ENCODE results near the gene DLG2. TPM values are rescaled to one million over a fixed set of nuclear protein-coding genes. Genes with fewer than 3 reads are reported as not detected.

DLG2 gene
- total RNA-seq, 4 donors from 2014 or later, result 11.0 to 34.2 (median 19.8) TPM

GRCh38 chr11:83990160-83990733 is 1636.9 kb downstream of the DLG2 start:
- Histone ChIP-seq H3K4me1 (peaks cover 0 to 22% (median 0%) of the 10 kb centered on the region in 3 donors), H3K27me3 (no peaks in the 10 kb centered on the region), H3K9me3 (no peaks in the 10 kb centered on the region), H3K36me3 (no peaks in the 10 kb centered on the region), H3K27ac (peak overlapping the region; percentile 6 to 62 (median 28)), H3K4me3 (no peak overlapping the region)
- no peak for TF ChIP-seq POLR2A (IDR thresholded peaks at IDR 0.05)
- TF ChIP-seq, protein P1, sequence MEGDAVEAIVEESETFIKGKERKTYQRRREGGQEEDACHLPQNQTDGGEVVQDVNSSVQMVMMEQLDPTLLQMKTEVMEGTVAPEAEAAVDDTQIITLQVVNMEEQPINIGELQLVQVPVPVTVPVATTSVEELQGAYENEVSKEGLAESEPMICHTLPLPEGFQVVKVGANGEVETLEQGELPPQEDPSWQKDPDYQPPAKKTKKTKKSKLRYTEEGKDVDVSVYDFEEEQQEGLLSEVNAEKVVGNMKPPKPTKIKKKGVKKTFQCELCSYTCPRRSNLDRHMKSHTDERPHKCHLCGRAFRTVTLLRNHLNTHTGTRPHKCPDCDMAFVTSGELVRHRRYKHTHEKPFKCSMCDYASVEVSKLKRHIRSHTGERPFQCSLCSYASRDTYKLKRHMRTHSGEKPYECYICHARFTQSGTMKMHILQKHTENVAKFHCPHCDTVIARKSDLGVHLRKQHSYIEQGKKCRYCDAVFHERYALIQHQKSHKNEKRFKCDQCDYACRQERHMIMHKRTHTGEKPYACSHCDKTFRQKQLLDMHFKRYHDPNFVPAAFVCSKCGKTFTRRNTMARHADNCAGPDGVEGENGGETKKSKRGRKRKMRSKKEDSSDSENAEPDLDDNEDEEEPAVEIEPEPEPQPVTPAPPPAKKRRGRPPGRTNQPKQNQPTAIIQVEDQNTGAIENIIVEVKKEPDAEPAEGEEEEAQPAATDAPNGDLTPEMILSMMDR (IDR thresholded peaks at IDR 0.05), result no peak
- TF ChIP-seq POLR2AphosphoS5 (IDR thresholded peaks at IDR 0.05), result no peak
- TF ChIP-seq EP300 (IDR thresholded peaks at IDR 0.05), result no peak
- ATAC-seq, result peak; percentile 60
- WGBS, 2 donors (ENCODE audit: low coverage in 1 of 2), result 9 to 25% methylated on average over 4 to 7 of the region's 7 CpGs

- Histone ChIP-seq H3K27ac (no peak overlapping the region), H3K4me1 (no peaks in the 10 kb centered on the region), H3K9me3 (no peaks in the 10 kb centered on the region), H3K36me3 (no peaks in the 10 kb centered on the region), H3K4me3 (no peak overlapping the region), H3K27me3 (no peaks in the 10 kb centered on the region)
- TF ChIP-seq, protein P1 (IDR thresholded peaks at IDR 0.05), result no peak
- TF ChIP-seq POLR2A (IDR thresholded peaks at IDR 0.05), result no peak
- no peak for TF ChIP-seq POLR2AphosphoS5 (IDR thresholded peaks at IDR 0.05)
- TF ChIP-seq EP300 (IDR thresholded peaks at IDR 0.05), result no peak
- ATAC-seq, result no peak
- 89 to 90% methylated on average over 4 of the region's 4 CpGs for WGBS, 2 donors (ENCODE audit: low coverage in 1 of 2)
These were observed 1644.3 kb downstream of the DLG2 start for GRCh38 chr11:83982825-83983224.

DNA sequence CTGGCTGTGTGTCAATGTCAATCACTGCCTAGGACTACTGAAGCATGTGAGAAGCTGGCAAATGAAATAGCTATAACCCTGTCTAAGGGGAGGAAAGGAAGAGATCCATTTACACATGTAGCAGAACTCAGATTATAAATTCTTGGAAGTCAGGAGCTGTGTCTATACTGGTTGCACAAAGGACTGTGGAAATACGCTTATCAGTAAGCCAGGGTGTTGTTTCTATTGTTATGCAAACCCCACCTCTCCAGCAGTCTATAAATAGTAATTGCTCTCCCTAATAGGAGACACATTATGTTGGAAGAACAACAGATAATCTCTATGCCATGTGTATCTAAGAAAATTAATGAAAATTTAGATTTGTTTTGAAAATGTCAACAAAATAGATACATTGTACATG is 1647.6 kb downstream of the DLG2 start:
- Histone ChIP-seq H3K36me3 (no peaks in the 10 kb centered on the region), H3K4me3 (no peak overlapping the region), H3K9me3 (no peaks in the 10 kb centered on the region), H3K27me3 (no peaks in the 10 kb centered on the region), H3K27ac (no peak overlapping the region), H3K4me1 (peaks cover 0 to 11% (median 0%) of the 10 kb centered on the region in 3 donors)
- TF ChIP-seq EP300 (IDR thresholded peaks at IDR 0.05), result no peak
- TF ChIP-seq POLR2A (IDR thresholded peaks at IDR 0.05), result no peak
- TF ChIP-seq, protein P1 (IDR thresholded peaks at IDR 0.05), result no peak
- no peak for TF ChIP-seq POLR2AphosphoS5 (IDR thresholded peaks at IDR 0.05)
- WGBS, 2 donors (ENCODE audit: low coverage in 1 of 2), result 82 to 94% methylated on average over 1 of the region's 1 CpG
- no peak for ATAC-seq

GRCh38 chr11:83978942-83979341 is 1648.2 kb downstream of the DLG2 start:
- Histone ChIP-seq H3K4me1 (peaks cover 0 to 11% (median 0%) of the 10 kb centered on the region in 3 donors), H3K36me3 (no peaks in the 10 kb centered on the region), H3K27ac (no peak overlapping the region), H3K9me3 (no peaks in the 10 kb centered on the region), H3K27me3 (no peaks in the 10 kb centered on the region), H3K4me3 (no peak overlapping the region)
- WGBS, 2 donors (ENCODE audit: low coverage in 1 of 2), result 89 to 92% methylated on average over 1 of the region's 1 CpG
- ATAC-seq, result no peak
- TF ChIP-seq EP300 (IDR thresholded peaks at IDR 0.05), result no peak
- no peak for TF ChIP-seq POLR2AphosphoS5 (IDR thresholded peaks at IDR 0.05)
- TF ChIP-seq, protein P1 (IDR thresholded peaks at IDR 0.05), result no peak
- no peak for TF ChIP-seq POLR2A (IDR thresholded peaks at IDR 0.05)

DNA sequence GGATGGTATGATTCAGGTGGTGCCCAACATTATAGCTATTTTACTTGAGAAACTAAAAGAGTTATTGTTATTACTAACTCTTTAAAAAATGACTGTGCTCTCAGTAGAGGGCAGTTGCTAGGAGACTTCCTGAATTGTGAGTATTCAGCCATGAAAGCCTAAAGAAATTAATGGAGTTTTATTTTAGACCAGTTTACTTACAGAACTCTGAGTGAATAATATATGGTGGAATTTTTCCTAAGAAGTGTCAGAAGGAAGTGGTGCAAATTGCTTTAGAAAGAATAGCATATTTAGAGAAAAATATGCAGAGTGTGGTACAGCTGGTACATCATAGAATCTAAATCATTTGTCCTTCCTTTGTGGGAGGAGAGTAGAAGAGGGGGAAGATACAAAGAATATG is 1651.1 kb downstream of the DLG2 start:
- Histone ChIP-seq H3K9me3 (no peaks in the 10 kb centered on the region), H3K36me3 (no peaks in the 10 kb centered on the region), H3K4me1 (peaks cover 0 to 14% (median 0%) of the 10 kb centered on the region in 3 donors), H3K4me3 (no peak overlapping the region), H3K27me3 (no peaks in the 10 kb centered on the region), H3K27ac (no peak overlapping the region)
- no peak for ATAC-seq
- TF ChIP-seq, protein P1 (IDR thresholded peaks at IDR 0.05), result no peak
- TF ChIP-seq EP300 (IDR thresholded peaks at IDR 0.05), result no peak
- no peak for TF ChIP-seq POLR2AphosphoS5 (IDR thresholded peaks at IDR 0.05)
- TF ChIP-seq POLR2A (IDR thresholded peaks at IDR 0.05), result no peak
